ENCODE data around the gene GOLGB1.

DNA sequence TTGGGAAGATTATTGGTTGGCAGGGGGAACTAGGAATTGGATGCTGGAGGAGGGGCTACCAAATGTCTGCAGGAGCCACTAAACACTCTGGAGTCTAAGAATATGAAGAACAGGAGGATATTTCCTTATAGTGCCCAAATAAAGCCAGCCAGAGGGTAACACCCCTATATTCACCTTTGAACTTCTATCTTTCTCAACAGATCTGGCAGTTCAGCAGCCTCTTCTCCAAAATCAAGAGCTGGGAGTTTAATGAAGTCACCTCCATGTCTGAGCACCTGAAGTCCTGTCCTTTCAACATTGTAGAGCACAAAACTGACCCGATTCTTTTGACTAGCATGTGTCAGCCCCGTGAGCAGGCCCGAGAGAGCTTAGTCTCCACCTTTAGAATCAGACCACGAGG lies 123.0 kb downstream of the GOLGB1 start:
- TF ChIP-seq, protein P1, sequence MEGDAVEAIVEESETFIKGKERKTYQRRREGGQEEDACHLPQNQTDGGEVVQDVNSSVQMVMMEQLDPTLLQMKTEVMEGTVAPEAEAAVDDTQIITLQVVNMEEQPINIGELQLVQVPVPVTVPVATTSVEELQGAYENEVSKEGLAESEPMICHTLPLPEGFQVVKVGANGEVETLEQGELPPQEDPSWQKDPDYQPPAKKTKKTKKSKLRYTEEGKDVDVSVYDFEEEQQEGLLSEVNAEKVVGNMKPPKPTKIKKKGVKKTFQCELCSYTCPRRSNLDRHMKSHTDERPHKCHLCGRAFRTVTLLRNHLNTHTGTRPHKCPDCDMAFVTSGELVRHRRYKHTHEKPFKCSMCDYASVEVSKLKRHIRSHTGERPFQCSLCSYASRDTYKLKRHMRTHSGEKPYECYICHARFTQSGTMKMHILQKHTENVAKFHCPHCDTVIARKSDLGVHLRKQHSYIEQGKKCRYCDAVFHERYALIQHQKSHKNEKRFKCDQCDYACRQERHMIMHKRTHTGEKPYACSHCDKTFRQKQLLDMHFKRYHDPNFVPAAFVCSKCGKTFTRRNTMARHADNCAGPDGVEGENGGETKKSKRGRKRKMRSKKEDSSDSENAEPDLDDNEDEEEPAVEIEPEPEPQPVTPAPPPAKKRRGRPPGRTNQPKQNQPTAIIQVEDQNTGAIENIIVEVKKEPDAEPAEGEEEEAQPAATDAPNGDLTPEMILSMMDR (IDR thresholded peaks at IDR 0.05) = no peak
- TF ChIP-seq EP300 (IDR thresholded peaks at IDR 0.05) (no peak), POLR2AphosphoS5 (IDR thresholded peaks at IDR 0.05) (no peak), POLR2A (IDR thresholded peaks at IDR 0.05) (no peak)
